ENCODE results near the gene ZCCHC2. TPM values are rescaled to one million over a fixed set of nuclear protein-coding genes. Genes with fewer than 3 reads are reported as not detected.

The ZCCHC2 gene
- total RNA-seq, 2 experiments from 2014 or later: 51.7 to 52.3 TPM

DNA sequence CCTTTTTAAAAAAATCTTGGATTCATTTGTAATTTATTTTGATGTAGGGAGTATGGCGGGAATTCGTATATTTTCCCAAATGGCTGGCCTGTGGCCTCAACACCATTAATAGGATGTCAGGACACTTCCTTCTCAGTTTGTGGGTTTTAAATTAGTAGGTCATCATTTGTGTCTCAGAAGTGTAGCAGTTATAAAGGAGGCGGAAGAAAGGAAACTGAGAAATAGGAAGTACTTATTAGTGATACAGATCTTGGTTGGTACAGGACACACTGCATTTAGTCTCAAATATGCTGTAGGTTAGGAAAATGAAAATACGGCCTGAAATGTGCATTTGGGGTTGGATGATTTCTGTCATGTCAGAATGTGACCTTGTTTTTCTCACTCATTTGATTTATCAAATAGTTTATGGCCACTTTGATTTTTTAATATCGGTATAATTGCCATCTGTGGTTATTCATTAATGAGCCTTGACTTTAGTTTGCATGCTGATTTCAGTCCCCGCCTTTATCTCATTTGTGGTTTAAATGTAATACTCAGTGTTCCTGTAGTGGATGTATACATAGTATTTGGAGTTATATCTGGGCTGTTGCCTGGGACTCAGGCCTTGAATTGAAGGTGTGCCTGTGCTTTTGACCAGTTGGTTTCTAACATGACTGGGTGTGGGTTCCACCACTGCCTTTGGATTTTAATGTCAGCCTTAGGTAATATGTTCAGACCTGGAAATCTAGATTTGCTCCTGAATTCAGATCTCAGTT lies 31.4 kb downstream of the ZCCHC2 start:
- no peaks in the 10 kb centered on the region for H3K27me3 Mint-ChIP-seq
- H3K4me1 Mint-ChIP-seq: peaks cover 15% of the 10 kb centered on the region
- DNase-seq: no peak
- no peaks in the 10 kb centered on the region for H3K9me3 Mint-ChIP-seq
- no peak overlapping the region for H3K4me3 Mint-ChIP-seq
- CTCF ChIA-PET: no interaction called here
- H3K36me3 Mint-ChIP-seq (ENCODE audit: low read depth): peaks cover 74% of the 10 kb centered on the region
- no peak overlapping the region for H3K27ac Mint-ChIP-seq
- POLR2A ChIA-PET: no interaction called here

DNA sequence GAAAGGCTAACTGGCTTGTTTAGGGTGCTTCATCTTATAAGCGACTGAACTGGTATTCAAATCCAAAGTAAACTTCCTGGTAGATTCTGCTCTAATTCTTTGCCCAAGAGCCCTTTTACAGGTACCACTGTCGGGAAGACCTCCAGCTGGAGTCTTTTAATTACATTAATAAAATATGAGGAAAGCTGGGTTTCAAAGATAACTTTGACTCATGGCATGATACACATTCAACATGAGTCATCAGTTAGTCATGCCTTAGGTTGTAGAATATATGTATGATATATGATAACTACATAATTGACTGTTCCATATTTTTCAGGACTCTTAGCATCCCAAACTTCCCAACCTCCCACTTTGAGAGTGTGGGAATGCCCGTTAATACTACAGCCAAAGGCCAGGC lies 32.3 kb downstream of the ZCCHC2 start:
- no peak for DNase-seq
- H3K4me3 Mint-ChIP-seq: no peak overlapping the region
- H3K9me3 Mint-ChIP-seq: no peaks in the 10 kb centered on the region
- H3K27ac Mint-ChIP-seq: no peak overlapping the region
- H3K36me3 Mint-ChIP-seq (ENCODE audit: low read depth): peaks cover 74% of the 10 kb centered on the region
- CTCF ChIA-PET: interaction anchor here (1.0 kb wide), 1 partner anchor 32 kb away, joined by 3 read pairs; the partner anchor contains the start of gene ZCCHC2
- H3K27me3 Mint-ChIP-seq: no peaks in the 10 kb centered on the region
- POLR2A ChIA-PET: interaction anchor here (1.8 kb wide), 1 partner anchor 32 kb away, joined by 4 read pairs; the partner anchor contains the start of gene ZCCHC2
- peaks cover 18% of the 10 kb centered on the region for H3K4me1 Mint-ChIP-seq

DNA sequence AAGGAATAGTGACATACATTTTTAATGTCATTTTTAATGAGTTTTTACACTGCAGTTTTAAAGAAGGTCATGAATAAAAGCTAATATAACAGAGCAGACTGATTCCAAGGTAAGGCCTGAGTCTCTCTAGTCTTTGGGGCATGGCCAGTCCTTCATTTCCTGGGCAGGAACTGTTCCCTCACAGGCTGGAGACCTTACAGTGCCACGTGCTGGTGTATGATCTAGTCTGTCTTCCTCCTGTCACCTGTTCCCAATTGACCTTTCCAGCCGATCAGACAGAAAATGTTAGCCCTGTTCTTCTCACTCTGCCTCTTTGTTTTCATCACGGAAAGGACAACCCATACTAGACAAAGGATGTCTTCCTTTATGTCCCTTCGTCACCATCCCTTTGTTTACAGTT lies 33.6 kb downstream of the ZCCHC2 start:
- POLR2A ChIA-PET: interaction anchor here (1.8 kb wide), 1 partner anchor 33 kb away, joined by 4 read pairs; the partner anchor contains the start of gene ZCCHC2
- CTCF ChIA-PET: no interaction called here
- Mint-ChIP-seq H3K4me1 (peaks cover 20% of the 10 kb centered on the region), H3K4me3 (no peak overlapping the region), H3K27me3 (no peaks in the 10 kb centered on the region), H3K36me3 (ENCODE audit: low read depth) (peaks cover 72% of the 10 kb centered on the region), H3K27ac (no peak overlapping the region), H3K9me3 (no peaks in the 10 kb centered on the region)
- DNase-seq: no peak

DNA sequence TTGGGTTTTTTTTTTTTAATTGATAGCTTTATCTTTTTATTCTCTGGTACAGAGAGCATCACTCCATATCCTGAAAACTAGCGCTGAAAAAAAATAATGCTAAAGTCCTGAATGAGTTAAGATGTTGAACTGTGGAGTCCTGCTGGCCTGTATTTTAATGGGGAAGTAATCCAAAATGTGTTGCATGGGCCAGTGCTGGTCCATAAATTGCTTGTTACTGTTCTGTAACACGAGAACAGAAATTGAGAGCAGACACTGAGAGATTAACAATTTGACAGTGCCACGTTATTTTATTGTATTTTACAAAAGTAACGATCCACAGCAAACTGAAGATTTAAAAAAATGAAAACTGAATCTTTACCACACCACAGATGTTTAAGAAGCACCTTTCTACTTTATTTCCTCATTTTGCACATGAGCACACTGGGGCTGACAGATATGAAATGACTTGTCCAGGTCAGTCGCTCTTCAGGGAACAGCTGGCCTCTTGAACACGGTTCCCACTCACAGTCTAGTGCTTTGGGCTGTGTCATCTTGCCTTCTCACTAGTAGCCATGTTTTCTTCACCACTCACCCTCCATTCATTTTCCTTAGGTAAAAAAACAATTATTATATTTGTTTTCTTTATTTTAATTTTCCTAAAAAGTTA lies 35.3 kb downstream of the ZCCHC2 start:
- Mint-ChIP-seq H3K27me3 (no peaks in the 10 kb centered on the region), H3K36me3 (ENCODE audit: low read depth) (peaks cover 76% of the 10 kb centered on the region), H3K4me1 (peaks cover 20% of the 10 kb centered on the region), H3K9me3 (no peaks in the 10 kb centered on the region), H3K27ac (no peak overlapping the region), H3K4me3 (no peak overlapping the region)
- CTCF ChIA-PET: no interaction called here
- DNase-seq: no peak
- POLR2A ChIA-PET: no interaction called here

DNA sequence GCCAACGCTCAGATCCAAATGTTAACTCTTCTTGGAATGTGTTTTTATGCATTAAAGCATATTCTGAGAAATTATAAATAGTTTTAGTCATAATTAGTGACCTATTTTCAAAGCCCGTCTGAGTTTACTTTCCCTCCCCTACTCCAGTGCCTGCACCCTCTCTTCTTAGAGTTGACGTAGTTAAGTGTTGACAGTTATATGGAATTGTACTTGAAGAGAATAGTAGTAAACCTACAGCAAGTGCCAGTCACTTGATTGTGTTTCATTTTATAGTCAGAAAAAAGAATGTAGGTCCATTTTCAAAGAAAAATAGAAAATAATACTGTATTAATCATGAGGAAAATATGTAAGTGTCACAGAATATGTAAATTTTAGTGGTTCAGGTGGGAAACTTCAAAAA lies 41.2 kb downstream of the ZCCHC2 start:
- Mint-ChIP-seq H3K4me1 (peaks cover 6% of the 10 kb centered on the region), H3K36me3 (ENCODE audit: low read depth) (peaks cover 79% of the 10 kb centered on the region), H3K9me3 (no peaks in the 10 kb centered on the region), H3K4me3 (no peak overlapping the region), H3K27ac (no peak overlapping the region), H3K27me3 (no peaks in the 10 kb centered on the region)
- ChIA-PET CTCF (no interaction called here), POLR2A (no interaction called here)
- no peak for DNase-seq

DNA sequence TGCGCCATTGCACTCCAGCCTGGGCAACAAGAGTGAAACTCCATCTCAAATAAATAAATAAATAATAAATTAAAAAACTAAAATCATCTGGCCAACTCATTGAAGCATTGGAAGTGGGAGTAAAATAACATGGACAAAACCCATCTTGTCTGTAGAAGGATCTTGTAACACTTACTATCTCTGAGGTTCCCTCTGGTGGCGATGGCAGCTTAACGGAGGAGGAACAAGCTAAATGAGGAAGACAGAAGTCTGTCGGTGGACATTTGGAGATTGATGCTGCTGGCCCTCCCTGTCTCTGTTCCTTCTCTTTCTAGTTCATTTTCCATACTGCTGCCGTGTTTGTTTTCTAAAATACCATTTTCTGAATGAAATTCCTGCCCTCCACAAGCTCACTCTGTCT lies 43.4 kb downstream of the ZCCHC2 start:
- ChIA-PET CTCF (interaction anchor here (3.3 kb wide), 1 partner anchor 140 kb away, joined by 11 read pairs; no protein-coding TSS in a partner anchor), POLR2A (interaction anchor here (1.2 kb wide), 1 partner anchor 11 kb away, joined by 5 read pairs; no protein-coding TSS in a partner anchor)
- no peak overlapping the region for H3K27ac Mint-ChIP-seq

DNA sequence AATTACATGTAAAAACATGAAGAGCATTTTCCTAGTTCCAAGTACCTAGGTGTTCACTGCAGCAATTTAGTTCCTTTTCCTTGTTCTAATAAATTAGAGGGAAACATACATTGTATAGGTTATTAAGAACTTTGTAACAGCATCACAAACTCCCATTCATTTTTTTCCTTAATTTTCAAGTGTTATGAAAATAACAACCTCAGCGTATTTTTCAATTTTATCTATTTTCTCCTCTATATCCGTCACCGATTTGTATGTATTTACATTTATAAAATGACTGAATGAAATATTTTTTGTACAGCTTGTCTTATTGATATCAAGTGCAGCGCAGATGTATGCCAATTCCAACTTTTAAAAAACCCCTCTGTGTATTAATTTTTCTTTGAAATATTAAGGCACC lies 44.0 kb downstream of the ZCCHC2 start:
- POLR2A ChIA-PET: interaction anchor here (1.2 kb wide), 1 partner anchor 10 kb away, joined by 5 read pairs; no protein-coding TSS in a partner anchor
- H3K27ac Mint-ChIP-seq: no peak overlapping the region

More for the DNA sequence above, 43.4 kb downstream of the ZCCHC2 start:
- H3K4me3 Mint-ChIP-seq: no peak overlapping the region
- H3K27me3 Mint-ChIP-seq: no peaks in the 10 kb centered on the region
- no peak for DNase-seq
- no peaks in the 10 kb centered on the region for H3K9me3 Mint-ChIP-seq
- peaks cover 11% of the 10 kb centered on the region for H3K4me1 Mint-ChIP-seq
- peaks cover 81% of the 10 kb centered on the region for H3K36me3 Mint-ChIP-seq (ENCODE audit: low read depth)

DNA sequence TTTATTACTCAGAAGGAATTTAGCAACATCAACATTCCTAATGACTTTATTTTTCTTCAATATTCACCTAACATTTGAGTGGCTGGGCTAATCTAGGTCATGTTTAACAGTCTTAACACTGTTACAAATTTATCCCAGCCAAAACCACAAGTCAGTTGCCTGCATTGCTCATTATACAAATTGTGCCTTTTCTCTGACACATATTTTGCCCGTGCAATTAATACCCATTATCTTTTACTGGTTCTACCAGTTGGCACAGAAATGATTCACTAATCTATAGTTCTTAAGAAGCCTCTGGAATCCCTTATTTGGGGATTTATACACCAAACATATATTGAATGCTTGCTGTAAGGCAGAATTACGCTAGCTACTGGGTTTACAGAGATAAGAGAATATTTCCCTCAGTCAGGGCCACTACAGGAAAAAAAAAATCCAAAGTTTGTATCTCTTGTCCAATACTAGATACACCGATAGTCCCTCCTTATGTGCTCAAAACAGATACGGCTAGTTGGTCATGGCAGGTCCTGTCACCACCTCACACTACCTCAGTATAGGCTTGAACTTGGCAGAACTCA lies 46.3 kb downstream of the ZCCHC2 start:
- H3K36me3 Mint-ChIP-seq (ENCODE audit: low read depth): peaks cover 80% of the 10 kb centered on the region
- no peak overlapping the region for H3K4me3 Mint-ChIP-seq
- no peaks in the 10 kb centered on the region for H3K9me3 Mint-ChIP-seq
- CTCF ChIA-PET: interaction anchor here (1.4 kb wide), 1 partner anchor 17 kb away, joined by 3 read pairs; no protein-coding TSS in a partner anchor
- POLR2A ChIA-PET: no interaction called here
- peaks cover 20% of the 10 kb centered on the region for H3K4me1 Mint-ChIP-seq
- H3K27ac Mint-ChIP-seq: no peak overlapping the region
- no peak for DNase-seq
- H3K27me3 Mint-ChIP-seq: no peaks in the 10 kb centered on the region

More for the DNA sequence above, 44.0 kb downstream of the ZCCHC2 start:
- peaks cover 81% of the 10 kb centered on the region for H3K36me3 Mint-ChIP-seq (ENCODE audit: low read depth)
- H3K27me3 Mint-ChIP-seq: no peaks in the 10 kb centered on the region
- DNase-seq: no peak
- H3K9me3 Mint-ChIP-seq: no peaks in the 10 kb centered on the region
- CTCF ChIA-PET: interaction anchor here (0.8 to 3.3 kb wide), 6 partner anchors 10 to 141 kb away, joined by 3 to 11 read pairs (median 3); no protein-coding TSS in a partner anchor
- H3K4me1 Mint-ChIP-seq: peaks cover 16% of the 10 kb centered on the region
- no peak overlapping the region for H3K4me3 Mint-ChIP-seq

DNA sequence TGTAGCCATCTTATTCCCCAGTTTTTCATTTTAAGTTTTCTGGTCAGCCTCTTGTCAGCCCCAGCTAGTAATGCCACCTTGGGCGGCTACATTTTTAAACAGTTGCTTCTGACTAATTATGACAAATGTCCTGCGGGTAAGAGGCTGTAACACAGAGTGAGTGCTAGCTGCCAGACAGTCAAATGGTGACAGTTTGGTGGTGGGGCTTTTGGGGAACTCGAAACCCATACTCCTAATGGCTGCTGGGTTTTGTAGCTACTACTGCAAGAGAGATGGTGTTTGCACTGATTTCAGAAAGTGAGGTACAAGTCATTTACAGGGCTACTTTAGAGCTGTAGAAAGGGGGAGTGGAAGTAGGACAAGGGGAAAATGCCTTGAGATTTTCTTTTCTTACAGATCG lies 48.2 kb downstream of the ZCCHC2 start:
- POLR2A ChIA-PET: no interaction called here
- no peaks in the 10 kb centered on the region for H3K9me3 Mint-ChIP-seq

DNA sequence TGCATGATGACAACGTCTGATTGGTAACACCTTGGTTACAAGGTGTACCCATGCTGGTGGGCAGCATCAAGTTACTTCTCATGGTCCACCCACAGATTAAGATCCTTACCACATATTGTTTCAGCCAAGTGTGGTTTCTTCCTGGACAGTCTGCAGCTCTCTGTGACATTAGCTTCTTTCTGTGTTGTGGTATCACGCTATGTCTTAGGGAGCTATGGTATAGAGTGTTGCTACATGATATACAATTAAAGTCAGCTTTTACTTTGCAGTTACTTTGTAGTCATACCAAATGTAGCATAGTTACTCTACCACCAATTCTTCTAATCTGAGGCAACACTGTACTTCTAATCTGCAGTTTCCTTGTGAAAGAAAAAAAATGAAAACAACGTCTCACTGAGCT lies 48.8 kb downstream of the ZCCHC2 start:
- H3K36me3 Mint-ChIP-seq (ENCODE audit: low read depth): peaks cover 86% of the 10 kb centered on the region
- H3K9me3 Mint-ChIP-seq: no peaks in the 10 kb centered on the region
- H3K4me3 Mint-ChIP-seq: no peak overlapping the region
- POLR2A ChIA-PET: no interaction called here
- H3K4me1 Mint-ChIP-seq: peaks cover 32% of the 10 kb centered on the region
- DNase-seq: no peak
- H3K27ac Mint-ChIP-seq: no peak overlapping the region
- H3K27me3 Mint-ChIP-seq: no peaks in the 10 kb centered on the region
- CTCF ChIA-PET: interaction anchor here (1.6 to 1.9 kb wide), 2 partner anchors 12 to 15 kb away, joined by 8 to 11 read pairs; no protein-coding TSS in a partner anchor

More for the DNA sequence above, 48.2 kb downstream of the ZCCHC2 start:
- no peaks in the 10 kb centered on the region for H3K27me3 Mint-ChIP-seq
- H3K36me3 Mint-ChIP-seq (ENCODE audit: low read depth): peaks cover 86% of the 10 kb centered on the region
- H3K4me1 Mint-ChIP-seq: peaks cover 26% of the 10 kb centered on the region
- H3K4me3 Mint-ChIP-seq: no peak overlapping the region
- DNase-seq: no peak
- H3K27ac Mint-ChIP-seq: no peak overlapping the region
- CTCF ChIA-PET: interaction anchor here (1.6 to 1.9 kb wide), 2 partner anchors 12 to 16 kb away, joined by 8 to 11 read pairs; no protein-coding TSS in a partner anchor

DNA sequence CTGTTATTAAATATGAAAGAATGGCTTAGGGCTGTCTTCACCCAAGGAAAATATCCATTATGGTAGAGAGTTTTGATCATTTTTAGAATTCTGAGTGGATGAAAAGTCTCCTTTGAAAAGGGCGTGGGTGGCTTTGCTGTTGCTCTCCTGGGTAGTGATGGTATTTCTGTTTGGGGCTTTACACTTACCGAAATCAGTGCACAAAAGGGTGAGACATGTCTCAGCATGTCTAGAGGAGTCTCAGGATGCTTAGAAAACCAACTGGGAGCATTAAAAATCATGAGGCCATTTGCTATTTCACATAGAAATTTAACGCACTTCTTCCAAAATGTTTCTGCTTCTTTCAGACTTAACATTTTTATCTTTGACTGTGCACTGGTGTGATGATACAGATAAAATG lies 49.6 kb downstream of the ZCCHC2 start:
- no peaks in the 10 kb centered on the region for H3K27me3 Mint-ChIP-seq
- no peaks in the 10 kb centered on the region for H3K9me3 Mint-ChIP-seq
- no peak overlapping the region for H3K4me3 Mint-ChIP-seq
- H3K27ac Mint-ChIP-seq: no peak overlapping the region
- ChIA-PET POLR2A (no interaction called here), CTCF (interaction anchor here (1.1 to 1.9 kb wide), 2 partner anchors 11 to 12 kb away, joined by 5 to 8 read pairs; no protein-coding TSS in a partner anchor)
- peaks cover 88% of the 10 kb centered on the region for H3K36me3 Mint-ChIP-seq (ENCODE audit: low read depth)
- H3K4me1 Mint-ChIP-seq: peaks cover 40% of the 10 kb centered on the region
- no peak for DNase-seq

DNA sequence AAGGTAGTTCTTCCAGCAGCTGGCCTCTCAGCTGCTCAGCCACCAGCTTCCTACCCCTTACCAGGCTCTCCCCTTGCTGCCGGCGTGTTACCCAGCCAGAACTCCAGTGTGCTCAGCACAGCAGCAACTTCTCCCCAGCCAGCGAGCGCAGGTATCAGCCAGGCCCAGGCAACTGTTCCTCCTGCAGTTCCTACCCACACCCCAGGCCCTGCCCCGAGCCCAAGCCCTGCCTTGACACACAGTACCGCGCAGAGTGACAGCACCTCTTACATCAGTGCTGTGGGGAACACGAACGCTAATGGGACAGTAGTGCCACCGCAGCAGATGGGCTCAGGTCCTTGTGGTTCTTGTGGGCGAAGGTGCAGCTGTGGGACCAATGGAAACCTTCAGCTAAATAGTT lies 52.0 kb downstream of the ZCCHC2 start:
- H3K4me1 Mint-ChIP-seq: peaks cover 35% of the 10 kb centered on the region
- no peak overlapping the region for H3K4me3 Mint-ChIP-seq
- no peaks in the 10 kb centered on the region for H3K27me3 Mint-ChIP-seq
- H3K27ac Mint-ChIP-seq: no peak overlapping the region
- DNase-seq: no peak
- ChIA-PET CTCF (interaction anchor here (0.9 kb wide), 1 partner anchor 9 kb away, joined by 6 read pairs; no protein-coding TSS in a partner anchor), POLR2A (no interaction called here)
- no peaks in the 10 kb centered on the region for H3K9me3 Mint-ChIP-seq
- peaks cover 85% of the 10 kb centered on the region for H3K36me3 Mint-ChIP-seq (ENCODE audit: low read depth)

DNA sequence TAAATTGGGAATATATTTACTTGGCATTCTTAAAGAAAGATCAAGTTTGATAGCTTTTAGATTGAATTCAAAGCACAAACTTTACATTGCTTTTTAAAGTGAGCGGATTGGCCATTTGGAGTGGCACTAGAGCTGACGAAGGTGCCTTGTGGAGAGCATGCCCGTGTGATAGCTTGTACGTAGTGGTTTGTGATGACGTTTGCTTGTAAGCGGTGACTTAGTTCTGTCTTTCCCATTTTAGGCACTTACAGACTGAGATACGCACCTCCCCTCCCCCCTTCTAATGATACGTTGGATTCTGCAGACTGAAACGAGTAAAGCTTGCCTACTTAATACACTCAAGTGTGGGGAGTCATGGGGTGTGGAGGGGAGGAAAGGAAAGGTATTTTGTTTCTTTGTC lies 53.4 kb downstream of the ZCCHC2 start:
- CTCF ChIA-PET: interaction anchor here (1.5 kb wide), 1 partner anchor 9 kb away, joined by 3 read pairs; no protein-coding TSS in a partner anchor

More for the DNA sequence above, 53.4 kb downstream of the ZCCHC2 start:
- Mint-ChIP-seq H3K27ac (no peak overlapping the region), H3K4me3 (no peak overlapping the region), H3K36me3 (ENCODE audit: low read depth) (peaks cover 75% of the 10 kb centered on the region), H3K4me1 (peaks cover 29% of the 10 kb centered on the region), H3K27me3 (no peaks in the 10 kb centered on the region), H3K9me3 (no peaks in the 10 kb centered on the region)
- POLR2A ChIA-PET: interaction anchor here (2.1 kb wide), 1 partner anchor 9 kb away, joined by 5 read pairs; no protein-coding TSS in a partner anchor
- DNase-seq: no peak
